NCI-H526 (cell line): ENCODE data around the gene SNX25.
A peak's percentile ranks its signal among the peaks of the same experiment; 100 is the strongest.

Experiments
- DNase-seq, 2 experiments: peaks; one replicate each; lab custom pipeline; 2025; lab: John Stamatoyannopoulos, UW

SNX25 gene

DNA sequence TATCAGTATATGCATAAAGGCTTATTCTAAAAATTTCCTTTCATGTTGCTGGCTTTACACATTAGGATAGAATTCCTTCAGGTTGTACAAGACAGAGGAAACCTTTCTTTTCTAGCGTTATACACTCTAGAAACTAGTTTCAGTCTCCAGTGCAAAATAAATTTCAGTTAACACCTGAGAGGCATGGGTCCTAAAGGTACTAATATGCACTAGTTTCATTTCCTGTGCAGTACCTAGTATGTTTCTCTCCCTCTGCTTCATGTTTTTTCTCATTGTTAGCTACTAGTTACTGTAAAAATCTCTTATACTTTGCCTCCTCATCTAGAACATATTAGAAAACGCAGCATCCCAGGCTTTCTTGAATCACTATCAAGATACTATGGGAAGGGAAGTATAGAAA lies 54.0 kb downstream of the SNX25 start:
- DNase-seq = no peak

DNA sequence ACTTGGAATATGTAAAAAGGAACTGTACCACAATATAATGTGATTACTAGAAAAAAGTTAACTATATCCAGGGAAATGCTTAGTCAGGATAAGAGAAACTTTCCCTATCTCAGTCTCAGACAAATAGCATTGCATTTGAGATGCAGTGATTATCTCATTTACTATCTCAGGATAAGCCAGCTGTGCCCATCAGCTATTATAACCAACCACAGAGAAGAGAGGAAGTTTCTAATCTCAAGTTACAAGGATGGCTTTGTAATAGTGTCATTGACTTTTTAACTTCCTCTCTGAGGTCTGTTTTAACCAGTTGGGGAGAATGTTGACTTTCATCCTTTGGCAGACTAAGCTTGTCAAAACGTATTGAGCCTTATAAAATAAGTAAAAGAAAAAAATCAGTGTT lies 56.5 kb downstream of the SNX25 start:
- DNase-seq = no peak

DNA sequence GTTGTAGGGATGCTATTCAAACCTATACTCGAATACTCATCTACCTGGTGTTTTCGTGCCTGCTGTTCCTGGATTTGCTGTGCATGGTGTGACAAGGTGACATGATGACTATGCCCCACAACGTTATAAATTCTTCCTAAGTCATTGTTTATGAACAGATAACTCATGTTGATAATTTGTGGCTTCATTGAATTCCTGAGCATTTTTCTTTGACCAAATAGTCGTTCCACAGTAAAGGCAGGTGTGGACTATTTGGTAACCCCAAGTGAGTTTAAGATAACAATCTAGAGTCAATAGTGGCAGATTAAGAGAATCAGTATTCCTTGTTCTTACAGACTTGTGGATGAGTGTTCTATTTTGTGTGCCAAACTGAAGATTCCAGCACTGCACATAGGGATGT lies 59.9 kb downstream of the SNX25 start:
- DNase-seq = no peak

DNA sequence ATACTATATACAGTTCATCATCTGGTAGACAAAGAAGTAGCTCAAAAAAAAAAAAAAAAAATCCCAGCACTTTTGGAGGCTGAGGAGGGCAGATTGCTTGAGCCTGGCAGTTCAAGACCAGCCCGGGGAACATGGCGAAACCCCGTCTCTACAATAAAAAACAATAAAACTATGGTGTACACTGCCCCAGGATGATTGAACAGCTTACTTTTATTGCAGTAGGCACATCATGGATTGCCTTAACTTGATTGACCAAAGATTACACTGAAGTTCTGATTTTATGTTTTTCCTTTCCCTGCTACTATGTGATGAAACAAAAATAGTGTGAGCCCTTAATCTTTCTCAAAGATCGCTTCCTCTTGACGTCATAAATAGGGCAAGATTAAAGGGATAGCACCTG lies 60.6 kb downstream of the SNX25 start:
- DNase-seq = no peak

DNA sequence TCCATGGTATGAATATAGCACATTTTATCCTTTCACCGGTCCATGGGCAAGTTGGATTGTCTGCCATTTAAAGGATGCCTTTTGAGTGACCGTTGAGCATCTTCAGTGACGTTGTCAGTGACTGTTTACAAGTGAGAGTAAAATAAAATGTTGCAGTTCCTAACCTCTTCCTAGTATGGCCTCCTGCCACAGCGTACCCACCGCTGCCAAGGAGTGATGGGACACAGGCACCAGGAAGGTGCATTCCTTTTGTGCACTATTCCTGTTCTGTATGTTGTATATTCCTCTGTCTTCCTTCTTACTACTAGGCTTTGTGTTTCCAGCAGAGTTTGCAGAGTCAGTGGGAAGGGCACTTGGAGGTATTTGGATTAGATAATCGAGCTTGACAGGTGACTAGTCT lies 61.5 kb downstream of the SNX25 start:
- DNase-seq = no peak

DNA sequence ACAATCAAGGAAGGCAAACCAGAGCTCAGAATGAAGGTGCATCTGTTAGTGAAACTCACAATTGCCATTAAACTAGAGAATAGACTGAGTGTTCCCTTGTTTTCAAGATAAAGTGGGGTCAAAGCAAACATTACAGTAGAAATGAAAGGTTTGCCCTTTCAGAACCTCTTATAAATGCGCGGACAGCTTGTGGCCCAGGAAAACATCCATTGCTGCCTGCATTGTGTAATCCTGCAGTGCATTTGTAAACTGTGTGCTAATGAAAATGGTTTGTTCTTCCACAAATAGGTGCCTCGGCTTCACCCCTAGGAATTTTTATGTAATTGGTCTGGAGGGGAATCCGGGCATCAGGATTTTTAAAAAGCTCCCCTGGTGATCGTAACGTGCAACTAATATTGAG lies 62.8 kb downstream of the SNX25 start:
- no peak for DNase-seq

DNA sequence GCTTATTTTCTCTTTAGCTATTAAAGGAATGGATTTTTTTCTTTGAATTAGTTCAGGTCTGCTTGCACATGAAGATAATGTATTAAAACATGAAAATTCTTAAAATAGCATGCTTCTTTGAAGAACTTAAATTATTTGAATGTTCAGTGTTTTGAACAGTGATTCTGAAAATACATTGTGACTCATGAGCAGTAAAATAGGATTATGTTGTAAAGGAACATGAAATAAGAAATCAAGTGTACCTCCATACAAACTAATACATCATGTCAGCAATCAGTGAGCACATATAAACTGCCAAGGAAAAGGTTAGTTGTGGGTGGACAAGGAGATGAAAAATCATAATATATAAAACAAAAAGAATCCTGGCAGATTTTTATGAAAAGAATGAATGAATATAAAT lies 66.1 kb downstream of the SNX25 start:
- DNase-seq = no peak

DNA sequence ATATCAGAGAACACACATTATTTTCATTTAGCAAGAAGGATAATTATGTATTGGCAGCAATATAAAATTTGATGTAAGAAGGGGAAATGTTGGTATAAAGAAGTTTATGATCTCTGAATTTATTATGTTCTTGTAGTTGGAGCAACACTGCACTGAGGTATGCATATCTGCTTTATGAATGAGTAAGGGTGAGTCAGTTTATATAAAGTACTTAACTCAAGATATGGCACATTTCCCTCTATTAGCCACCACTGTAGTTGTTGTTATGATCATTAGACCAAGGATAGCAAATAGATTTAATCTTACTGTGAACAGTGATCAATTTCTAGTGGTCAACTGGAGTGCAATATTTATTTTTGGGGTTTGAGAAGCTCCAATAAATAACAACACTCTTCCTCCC lies 66.6 kb downstream of the SNX25 start:
- DNase-seq = no peak

DNA sequence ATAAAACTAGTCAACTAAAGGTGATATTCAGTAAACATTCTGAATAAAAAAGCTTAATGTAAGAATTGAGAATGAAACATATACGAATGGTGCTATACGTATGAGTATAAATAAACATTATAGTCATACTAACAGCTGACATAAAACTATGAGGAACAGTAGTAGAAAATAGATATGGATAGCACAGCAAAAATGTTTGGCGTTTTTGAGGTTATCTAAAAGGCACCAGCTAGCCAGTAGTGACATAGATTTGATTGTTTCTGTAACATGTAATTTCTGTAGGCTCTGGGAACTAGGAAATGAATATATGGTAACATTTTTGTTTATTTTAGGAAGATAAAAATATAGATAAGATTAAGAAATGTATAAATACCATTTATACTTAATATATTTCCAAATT lies 69.3 kb downstream of the SNX25 start:
- DNase-seq = no peak

DNA sequence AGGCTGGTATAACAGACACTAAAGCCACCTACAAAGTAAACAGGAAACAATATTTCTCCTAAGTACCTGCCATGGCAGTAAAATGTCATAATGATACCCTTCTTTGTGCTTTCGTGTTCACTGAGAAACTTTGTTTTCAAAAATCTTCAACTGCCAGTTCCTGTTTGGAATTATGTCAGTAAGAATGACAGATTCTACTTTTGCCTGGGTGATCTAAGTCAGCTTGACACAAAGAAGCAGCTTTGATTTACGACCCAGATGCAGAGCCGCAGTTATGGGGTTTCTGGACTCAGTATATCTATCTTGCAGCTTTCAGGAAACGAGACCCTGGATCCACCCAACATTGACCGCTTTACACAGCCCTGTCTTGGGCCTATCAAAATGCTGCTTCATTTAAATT lies 71.2 kb downstream of the SNX25 start:
- no peak for DNase-seq

DNA sequence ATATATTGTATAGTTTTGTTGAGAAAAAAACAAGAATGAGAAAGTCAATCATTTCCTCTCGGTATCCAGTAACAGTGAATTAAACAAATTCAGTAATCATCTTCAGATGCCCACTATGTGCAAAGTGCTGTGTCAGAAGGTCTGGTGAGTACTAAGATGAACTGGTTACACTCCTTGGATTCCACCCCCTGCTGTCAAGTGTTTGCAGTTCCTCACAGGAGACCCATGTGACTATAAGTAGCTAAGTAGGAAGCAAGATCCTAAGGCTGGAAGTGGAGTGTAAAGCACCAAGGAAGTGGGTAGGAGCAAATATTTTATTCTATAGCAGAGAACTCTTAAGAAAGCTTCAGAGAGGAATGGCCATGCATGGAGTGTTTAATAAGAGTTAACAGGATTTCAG lies 73.6 kb downstream of the SNX25 start:
- DNase-seq = no peak

DNA sequence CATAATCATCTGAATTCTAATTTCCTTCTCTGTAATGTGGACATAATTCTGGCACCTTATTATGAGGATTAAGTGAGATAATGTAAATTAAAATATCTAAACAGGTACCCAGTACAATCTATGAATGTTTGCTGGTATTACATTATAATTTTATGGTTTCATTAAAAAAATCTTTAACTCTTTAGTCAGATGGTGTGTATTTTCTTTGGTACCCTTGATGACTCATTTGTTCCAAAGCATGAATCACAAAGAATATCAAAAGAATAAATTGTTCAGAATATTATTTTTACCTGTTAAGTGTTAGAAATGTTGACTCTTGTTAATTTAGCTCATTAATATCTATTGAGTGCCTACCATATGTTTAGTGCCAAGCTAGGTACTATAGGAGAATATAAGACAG lies 74.3 kb downstream of the SNX25 start:
- DNase-seq = no peak

DNA sequence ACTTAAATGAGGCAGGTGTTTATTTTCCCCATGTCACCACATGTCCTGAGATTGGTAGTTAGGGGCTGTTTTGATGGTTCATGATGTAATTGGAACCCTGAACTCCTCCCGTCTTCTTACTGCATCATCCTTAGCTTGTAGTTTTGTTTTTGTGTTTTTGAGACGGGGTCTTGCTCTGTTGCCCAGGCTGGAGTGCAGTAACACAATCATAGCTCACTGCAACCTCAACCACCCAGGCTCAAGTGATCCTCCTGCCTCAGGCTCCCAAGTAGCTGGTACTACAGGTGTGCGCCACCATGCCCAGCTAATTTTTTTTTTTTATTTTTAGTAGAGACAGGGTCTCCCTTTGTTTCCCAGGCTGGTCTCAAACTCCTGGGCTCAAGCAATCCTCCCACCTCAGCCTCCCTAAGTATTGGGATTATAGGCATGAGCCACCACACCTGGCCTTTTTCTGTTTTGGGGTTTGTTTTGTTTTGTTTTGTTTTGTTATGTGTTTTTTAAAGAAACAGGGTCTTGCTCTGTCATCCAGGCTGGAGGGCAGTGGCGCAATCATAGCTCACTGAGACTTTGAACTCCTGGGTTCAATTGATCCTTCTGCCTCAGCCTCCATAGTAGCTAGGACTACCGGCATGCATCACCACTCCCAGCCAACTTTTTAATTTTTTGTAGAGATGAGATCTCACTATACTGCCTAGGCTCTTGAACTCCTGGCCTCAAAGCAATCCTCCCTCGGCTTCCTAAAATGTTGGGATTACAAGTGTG lies 76.4 kb downstream of the SNX25 start:
- DNase-seq = no peak

DNA sequence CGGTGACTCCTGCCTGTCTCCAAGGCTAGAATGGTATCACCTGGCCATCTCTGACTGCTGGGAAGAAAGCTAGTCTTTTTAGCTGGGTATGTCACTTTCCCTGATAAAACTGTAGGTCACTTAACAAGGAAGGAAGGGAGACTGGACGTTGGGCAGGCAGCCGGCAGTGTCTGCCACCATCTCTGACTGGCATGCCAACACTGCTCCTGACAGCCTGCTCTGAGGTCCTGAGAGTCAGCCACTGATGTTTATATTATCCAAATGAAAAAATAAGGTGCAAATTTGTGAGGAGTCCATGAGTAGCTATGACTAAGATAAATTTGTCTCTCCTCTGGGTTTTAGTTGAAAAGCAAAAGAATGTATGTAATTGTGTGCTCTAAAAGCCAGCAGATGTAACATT lies 77.2 kb downstream of the SNX25 start:
- DNase-seq = no peak

DNA sequence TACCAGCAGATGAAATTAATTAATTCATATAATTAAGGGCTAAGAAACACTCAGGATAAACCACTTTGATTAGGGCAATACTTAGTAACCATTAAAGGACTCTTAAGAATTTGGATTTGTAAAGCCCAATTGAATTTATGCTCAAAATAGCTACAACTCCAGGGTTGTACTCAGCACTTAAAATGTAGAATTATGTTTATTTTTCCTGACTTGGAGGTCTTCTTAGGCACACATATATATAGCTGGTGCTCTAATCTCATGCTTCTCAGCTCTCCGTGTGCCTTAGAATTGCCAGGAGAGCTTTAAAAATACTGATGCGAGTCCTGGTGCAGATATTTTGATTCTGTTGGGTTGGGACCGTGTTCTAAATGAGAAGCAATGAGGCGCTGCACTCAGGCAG lies 77.6 kb downstream of the SNX25 start:
- DNase-seq = no peak

DNA sequence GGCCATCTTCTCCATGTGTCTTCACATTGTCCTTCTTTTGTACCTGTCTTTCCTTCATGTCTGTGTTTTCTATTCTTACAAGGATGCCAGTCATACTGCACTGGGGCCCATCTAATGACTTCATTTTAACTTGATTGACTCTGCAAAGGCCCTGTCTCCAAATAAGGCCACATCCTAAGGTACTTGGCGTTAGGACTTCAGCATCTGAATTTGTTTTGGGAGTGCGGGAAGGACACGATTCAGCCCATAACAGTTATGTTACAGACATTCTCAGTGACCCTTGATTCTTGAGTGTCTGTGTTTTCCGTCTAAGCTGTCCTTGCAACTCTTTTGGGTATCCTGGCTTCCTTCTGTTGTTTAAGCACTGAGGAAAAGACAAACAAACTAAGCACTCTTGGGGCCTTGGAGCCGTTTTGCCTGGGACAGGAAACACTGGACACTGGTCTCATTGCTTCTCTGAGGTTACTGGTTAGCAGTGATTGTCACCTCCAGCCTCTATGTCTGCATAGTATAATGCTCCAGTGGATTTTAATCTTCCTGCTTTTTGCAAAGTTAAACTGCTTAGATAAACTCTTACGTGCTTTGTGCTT lies 80.7 kb downstream of the SNX25 start:
- DNase-seq = no peak

DNA sequence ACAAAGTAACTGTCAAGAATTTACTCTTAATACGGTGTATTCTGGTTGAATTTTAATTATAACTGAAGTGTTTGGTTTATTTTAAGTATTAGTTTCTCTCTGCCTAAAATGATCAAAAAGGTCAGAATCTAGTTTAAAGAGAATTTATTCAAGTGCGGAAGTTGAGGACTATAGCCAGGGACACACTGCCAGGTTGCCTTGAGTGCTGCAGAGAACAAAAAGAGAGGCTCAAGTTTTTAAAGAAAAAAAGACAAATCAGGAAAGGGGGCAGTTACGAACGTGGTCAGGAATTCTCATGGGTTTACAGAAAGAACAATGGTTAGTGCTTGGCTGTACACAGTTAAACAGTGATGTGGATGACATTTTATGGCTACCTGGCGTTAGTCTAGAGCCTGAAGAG lies 81.3 kb downstream of the SNX25 start:
- DNase-seq = no peak

DNA sequence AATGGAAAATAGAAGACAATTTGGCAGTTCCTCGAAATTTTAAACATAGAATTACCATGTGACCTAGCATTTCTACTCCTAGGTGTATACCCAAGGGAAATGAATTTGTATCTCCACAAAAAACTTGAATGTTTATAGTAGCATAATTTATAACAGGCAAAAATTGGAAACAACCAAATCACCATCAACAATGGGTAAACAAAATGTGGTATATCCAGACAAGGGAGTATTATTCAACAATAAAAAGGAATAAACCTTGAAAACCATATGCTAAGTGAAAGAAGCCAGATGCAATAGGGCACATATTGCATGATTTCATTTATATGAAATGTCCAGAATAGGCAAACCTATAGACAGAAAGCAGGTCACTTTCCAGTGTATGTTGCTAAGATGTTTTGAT lies 83.8 kb downstream of the SNX25 start:
- no peak for DNase-seq

DNA sequence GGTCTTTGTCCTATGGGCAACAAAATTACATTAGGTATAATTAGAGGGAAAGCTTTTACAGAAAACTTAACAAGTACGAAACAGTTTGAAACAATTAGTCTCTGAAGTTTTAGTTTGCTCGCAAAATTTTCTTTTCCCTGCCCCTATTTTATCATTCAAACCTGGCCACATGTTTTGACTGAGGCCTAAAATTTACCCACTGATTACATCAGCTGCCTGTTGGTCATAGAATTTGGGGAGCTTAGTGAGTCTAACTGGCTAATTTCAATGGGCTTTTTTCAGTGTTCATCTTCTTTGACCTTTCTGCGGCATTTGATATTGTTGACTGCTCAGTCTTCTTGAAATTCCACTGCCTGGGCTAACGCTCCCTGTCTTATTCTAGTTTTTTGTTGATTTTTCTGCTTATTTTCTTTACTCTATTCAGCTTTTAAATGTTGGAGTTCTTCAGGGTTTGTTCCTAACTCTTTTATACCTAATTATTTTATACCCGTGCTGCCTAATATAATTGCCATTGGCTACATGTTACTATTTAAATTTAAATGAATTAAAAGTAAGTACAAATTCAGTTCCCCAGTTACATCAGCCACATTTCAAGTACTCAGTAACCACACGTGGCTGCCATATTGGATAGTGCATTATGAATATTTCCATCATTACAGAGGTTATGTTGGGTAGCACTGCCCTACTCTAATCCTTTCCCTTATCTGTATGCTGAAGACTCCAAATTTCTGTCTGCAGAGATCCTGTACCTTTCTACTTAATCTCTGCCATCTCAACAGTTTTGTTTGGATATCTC lies 87.5 kb downstream of the SNX25 start:
- no peak for DNase-seq

DNA sequence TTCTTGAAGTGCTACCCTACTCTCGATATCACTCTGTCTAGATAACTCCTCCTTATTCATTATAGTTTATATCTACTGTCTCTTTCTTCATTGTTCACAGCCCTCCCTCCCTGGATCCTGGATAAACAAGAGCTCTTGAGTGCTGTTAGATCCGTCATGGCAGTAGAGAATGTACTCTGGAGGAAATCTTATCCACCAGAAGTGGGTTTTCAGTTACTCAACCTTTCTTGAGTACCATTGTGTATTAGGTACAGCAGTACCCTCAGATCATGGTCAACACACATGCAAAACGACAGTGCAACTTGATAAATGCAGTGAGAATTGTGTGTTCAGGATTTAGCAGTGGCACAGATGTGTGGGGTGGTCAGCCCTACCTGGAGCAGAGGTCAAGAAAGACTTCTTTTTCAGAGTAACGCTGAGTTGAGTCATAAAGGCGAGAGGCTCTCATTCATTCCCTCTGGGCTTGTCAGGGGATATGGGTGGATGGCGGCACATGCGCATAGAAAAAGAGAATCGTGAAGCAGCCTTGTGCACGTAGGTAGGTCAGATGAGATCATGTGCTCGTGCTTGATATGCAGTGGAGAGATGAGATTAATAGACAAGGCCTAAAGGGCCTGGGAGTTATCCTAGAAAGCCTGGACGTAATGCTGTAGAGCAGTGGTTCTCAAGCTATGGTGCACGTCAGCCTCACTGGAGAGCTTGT lies 89.5 kb downstream of the SNX25 start:
- no peak for DNase-seq

DNA sequence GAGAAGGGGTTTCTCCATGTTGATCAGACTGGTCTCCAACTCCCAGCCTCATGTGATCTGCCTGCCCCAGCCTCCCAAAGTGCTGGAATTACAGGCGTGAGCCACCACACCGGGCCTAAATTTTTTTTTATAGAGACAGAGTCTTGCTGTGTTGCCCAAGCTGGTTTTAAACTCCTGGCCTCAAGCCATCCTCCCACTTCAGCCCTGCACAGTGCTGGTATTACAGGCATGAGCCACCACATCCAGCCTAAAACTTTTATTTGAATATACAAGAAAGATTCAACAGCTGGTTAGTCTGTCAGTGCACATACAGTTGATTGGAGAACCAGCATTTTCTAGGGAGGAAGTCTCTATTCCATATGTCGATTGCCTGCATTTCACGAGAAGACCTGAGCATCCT lies 95.1 kb downstream of the SNX25 start:
- DNase-seq = no peak

DNA sequence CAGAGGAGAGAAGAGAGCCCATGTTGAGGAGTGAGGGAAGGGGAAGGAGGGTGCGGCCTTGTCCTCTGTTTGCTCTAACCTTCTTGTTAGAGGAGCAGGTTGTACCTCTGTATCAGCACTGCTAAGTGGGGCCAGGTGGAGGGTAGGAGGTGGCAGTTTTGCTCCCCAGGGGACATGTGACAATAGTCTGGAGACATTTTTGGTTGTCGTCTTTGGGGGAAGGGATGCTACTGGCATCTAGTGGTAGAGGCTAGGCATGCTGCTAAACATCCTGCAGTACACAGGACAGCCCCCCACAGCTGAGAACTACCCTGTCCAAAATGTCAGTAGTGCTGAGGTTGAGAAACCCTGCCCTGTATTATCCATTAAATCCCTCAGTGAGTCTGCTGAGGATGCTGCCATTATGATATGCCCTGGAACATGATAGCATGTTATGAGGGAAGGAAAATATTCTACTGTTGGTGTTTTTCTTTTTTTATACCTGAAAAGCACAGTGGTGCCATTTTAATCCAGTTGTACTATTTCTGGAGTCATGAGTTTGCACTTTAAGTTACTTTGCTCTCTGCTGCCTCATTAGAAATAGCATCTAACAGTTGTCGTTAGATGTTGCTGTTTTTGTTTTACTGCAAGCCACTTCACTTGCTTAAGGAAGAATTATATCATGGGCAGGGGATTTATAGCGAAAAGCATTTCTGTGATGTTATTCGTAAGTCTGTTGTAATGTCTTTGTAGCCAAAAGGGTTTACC lies 95.7 kb downstream of the SNX25 start:
- peak; percentile 1 to 31 for DNase-seq
